Measurements from ENCODE around the gene DGKD. TPM values are rescaled to one million over a fixed set of nuclear protein-coding genes. Genes with fewer than 3 reads are reported as not detected.

The DGKD gene
- total RNA-seq, 4 donors from 2014 or later, result 7.0 to 55.4 (median 10.9) TPM

DNA sequence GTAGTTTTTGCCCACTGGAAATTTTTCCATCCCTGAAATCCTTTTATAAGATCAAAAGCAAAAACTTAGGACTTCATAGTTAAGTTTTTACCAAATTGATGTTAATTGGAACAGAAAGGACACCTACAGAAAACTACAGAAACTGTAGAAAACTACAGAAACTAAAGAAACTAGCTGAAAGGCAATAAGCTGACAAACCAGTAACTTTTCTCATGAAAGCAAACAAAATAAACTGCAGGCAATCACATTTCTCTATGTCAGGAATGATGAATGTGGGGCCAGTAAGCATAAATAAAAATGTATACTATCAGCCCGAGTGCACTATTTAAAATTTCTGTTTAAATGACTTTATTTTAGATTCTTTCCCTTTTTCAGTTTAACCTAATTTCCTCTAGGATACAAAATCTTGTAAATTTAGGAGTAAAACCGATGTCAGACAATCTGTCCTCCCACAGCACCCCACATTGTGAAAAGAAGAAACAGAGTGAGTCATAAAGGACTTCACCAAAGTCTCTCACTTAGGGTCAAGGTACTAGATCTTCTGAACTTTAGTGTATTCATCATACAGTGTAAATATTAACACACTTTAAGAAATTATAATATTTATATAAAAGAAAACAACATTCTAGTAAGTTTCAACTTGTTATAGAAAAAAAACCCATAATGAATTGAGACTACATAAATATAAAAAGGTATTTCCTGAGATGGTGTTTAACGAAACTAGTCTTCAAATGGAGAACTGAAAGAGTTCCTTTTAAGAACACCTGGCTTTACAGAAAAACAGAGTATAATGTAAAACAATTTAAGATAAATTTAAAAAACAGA, 165.7 kb downstream of the DGKD start:
- 88% methylated on average over 3 of the region's 3 CpGs for WGBS
- DNase-seq (ENCODE audit: low spot score in 2 of 2), result no peak
- Histone ChIP-seq H3K27me3 (no peaks in the 10 kb centered on the region), H3K9me3 (no peaks in the 10 kb centered on the region), H3K36me3 (peaks cover 65% of the 10 kb centered on the region), H3K4me3 (no peak overlapping the region), H3K27ac (no peak overlapping the region), H3K4me1 (no peaks in the 10 kb centered on the region)
- TF ChIP-seq POLR2AphosphoS5 (IDR thresholded peaks at IDR 0.05), result no peak
- TF ChIP-seq, protein P1, sequence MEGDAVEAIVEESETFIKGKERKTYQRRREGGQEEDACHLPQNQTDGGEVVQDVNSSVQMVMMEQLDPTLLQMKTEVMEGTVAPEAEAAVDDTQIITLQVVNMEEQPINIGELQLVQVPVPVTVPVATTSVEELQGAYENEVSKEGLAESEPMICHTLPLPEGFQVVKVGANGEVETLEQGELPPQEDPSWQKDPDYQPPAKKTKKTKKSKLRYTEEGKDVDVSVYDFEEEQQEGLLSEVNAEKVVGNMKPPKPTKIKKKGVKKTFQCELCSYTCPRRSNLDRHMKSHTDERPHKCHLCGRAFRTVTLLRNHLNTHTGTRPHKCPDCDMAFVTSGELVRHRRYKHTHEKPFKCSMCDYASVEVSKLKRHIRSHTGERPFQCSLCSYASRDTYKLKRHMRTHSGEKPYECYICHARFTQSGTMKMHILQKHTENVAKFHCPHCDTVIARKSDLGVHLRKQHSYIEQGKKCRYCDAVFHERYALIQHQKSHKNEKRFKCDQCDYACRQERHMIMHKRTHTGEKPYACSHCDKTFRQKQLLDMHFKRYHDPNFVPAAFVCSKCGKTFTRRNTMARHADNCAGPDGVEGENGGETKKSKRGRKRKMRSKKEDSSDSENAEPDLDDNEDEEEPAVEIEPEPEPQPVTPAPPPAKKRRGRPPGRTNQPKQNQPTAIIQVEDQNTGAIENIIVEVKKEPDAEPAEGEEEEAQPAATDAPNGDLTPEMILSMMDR (IDR thresholded peaks at IDR 0.05), result no peak
- no peak for TF ChIP-seq EP300 (IDR thresholded peaks at IDR 0.05)

Other genes starting within 250 kb of the DGKD start
- gene ATG16L1, start 102.8 kb upstream of the DGKD start, total RNA-seq, result 10 to 100 TPM; 38.6 to 77.2 (median 49.4) TPM
- gene SAG, start 46.7 kb upstream of the DGKD start, total RNA-seq, result not detected
- 100 to 1,000 TPM in 1 of 4 donors, 10 to 100 TPM in 3; 16.2 to 125 (median 40.1) TPM for gene USP40, start 212.3 kb downstream of the DGKD start, total RNA-seq

All from suprapubic skin (tissue), 4 donors.